GM19025 (cell line): ENCODE measurements around the gene GNAT1.
"Not testable (repeated sequence)": the region's sequence is repeated elsewhere in the genome, so short reads cannot be mapped to it uniquely, and the experiment has no call there.

ENCODE experiments used
- ATAC-seq: cut with Tn5 transposase; IDR thresholded peaks from one replicate; pipeline ENCODE4 v1.9.1; 2021; ENCODE audit warnings: mild to moderate bottlenecking, low read depth, moderate library complexity; ENCODE audit not compliant: unreplicated experiment

The GNAT1 gene

GRCh38 chr3:50217681-50218080, 26.3 kb downstream of the GNAT1 start:
- no peak for ATAC-seq

- no peak for ATAC-seq
These were observed 27.0 kb downstream of the GNAT1 start for GRCh38 chr3:50218448-50218847.

GRCh38 chr3:50219285-50219684, 27.9 kb downstream of the GNAT1 start:
- ATAC-seq: no peak

GRCh38 chr3:50220109-50220508, 28.7 kb downstream of the GNAT1 start:
- no peak for ATAC-seq

- no peak for ATAC-seq
These were observed 29.6 kb downstream of the GNAT1 start for GRCh38 chr3:50221051-50221410.

- ATAC-seq: no peak
These were observed 30.2 kb downstream of the GNAT1 start for GRCh38 chr3:50221411-50222168.

GRCh38 chr3:50222169-50222528, 30.7 kb downstream of the GNAT1 start:
- no peak for ATAC-seq

- ATAC-seq: no peak
These were observed 33.2 kb downstream of the GNAT1 start for GRCh38 chr3:50224639-50225038.

GRCh38 chr3:50226888-50227389, 35.5 kb downstream of the GNAT1 start:
- peak; percentile 6 for ATAC-seq

GRCh38 chr3:50227390-50228183, 36.2 kb downstream of the GNAT1 start:
- ATAC-seq: peak; percentile 87

GRCh38 chr3:50228184-50228763, 36.9 kb downstream of the GNAT1 start:
- not testable (repeated sequence) for ATAC-seq

GRCh38 chr3:50229490-50229889, 38.1 kb downstream of the GNAT1 start:
- no peak for ATAC-seq

- ATAC-seq: no peak
These were observed 38.8 kb downstream of the GNAT1 start for GRCh38 chr3:50230104-50230793.

GRCh38 chr3:50230794-50231125, 39.4 kb downstream of the GNAT1 start:
- ATAC-seq: no peak

- no peak for ATAC-seq
These were observed 40.2 kb downstream of the GNAT1 start for GRCh38 chr3:50231581-50231980.

- ATAC-seq: no peak
These were observed 40.9 kb downstream of the GNAT1 start for GRCh38 chr3:50232303-50232702.

- ATAC-seq: no peak
These were observed 41.8 kb downstream of the GNAT1 start for GRCh38 chr3:50233176-50233575.

- ATAC-seq: peak; percentile 94
These were observed 44.5 kb downstream of the GNAT1 start, which contains the start of gene GNAI2 for GRCh38 chr3:50235716-50236483. Gene GNAI2 (plus strand): TSS chr3:50236204. CDS start chr3:50236336, 132 bp downstream.

- ATAC-seq: no peak
These were observed 45.2 kb downstream of the GNAT1 start for GRCh38 chr3:50236484-50237132.
